ENCODE data around the gene ADA.

ADA gene

GRCh38 chr20:44643596-44644229 is 7.8 kb downstream of the ADA start:
- peak; percentile 64 for DNase-seq

GRCh38 chr20:44643154-44643519 is 8.4 kb downstream of the ADA start:
- no peak for DNase-seq

GRCh38 chr20:44642203-44643153 is 9.0 kb downstream of the ADA start:
- peak; percentile 76 for DNase-seq

GRCh38 chr20:44641325-44641724 is 10.2 kb downstream of the ADA start:
- no peak for DNase-seq

- no peak for DNase-seq
These were observed 11.0 kb downstream of the ADA start for GRCh38 chr20:44640522-44640921.

- DNase-seq: no peak
These were observed 13.8 kb downstream of the ADA start for GRCh38 chr20:44637522-44638372.

GRCh38 chr20:44637042-44637441 is 14.5 kb downstream of the ADA start:
- DNase-seq: no peak

GRCh38 chr20:44635877-44636276 is 15.6 kb downstream of the ADA start:
- no peak for DNase-seq

GRCh38 chr20:44633872-44634600 is 17.5 kb downstream of the ADA start:
- DNase-seq: no peak

- no peak for DNase-seq
These were observed 18.2 kb downstream of the ADA start for GRCh38 chr20:44633187-44633810.

GRCh38 chr20:44632103-44632752 is 19.3 kb downstream of the ADA start:
- no peak for DNase-seq

- no peak for DNase-seq
These were observed 21.2 kb downstream of the ADA start for GRCh38 chr20:44630297-44630696.

- DNase-seq: no peak
These were observed 22.0 kb downstream of the ADA start for GRCh38 chr20:44629542-44629941.

GRCh38 chr20:44629017-44629385 is 22.5 kb downstream of the ADA start:
- no peak for DNase-seq

GRCh38 chr20:44627364-44628010 is 24.0 kb downstream of the ADA start:
- no peak for DNase-seq

- no peak for DNase-seq
These were observed 25.2 kb downstream of the ADA start for GRCh38 chr20:44626278-44626677.

GRCh38 chr20:44625361-44625760 is 26.1 kb downstream of the ADA start:
- no peak for DNase-seq

GRCh38 chr20:44624743-44625271 is 26.7 kb downstream of the ADA start:
- no peak for DNase-seq

GRCh38 chr20:44624152-44624551 is 27.3 kb downstream of the ADA start:
- no peak for DNase-seq

- DNase-seq: no peak
These were observed 28.8 kb downstream of the ADA start for GRCh38 chr20:44622501-44623270.

Data from right forelimb (tissue), 1 donor.